Measurements from ENCODE around the gene ALOX12. TPM values are rescaled to one million over a fixed set of nuclear protein-coding genes. Genes with fewer than 3 reads are reported as not detected.
"Not testable (repeated sequence)": the region's sequence is repeated elsewhere in the genome, so short reads cannot be mapped to it uniquely, and the experiment has no call there.

ALOX12 gene, protein sequence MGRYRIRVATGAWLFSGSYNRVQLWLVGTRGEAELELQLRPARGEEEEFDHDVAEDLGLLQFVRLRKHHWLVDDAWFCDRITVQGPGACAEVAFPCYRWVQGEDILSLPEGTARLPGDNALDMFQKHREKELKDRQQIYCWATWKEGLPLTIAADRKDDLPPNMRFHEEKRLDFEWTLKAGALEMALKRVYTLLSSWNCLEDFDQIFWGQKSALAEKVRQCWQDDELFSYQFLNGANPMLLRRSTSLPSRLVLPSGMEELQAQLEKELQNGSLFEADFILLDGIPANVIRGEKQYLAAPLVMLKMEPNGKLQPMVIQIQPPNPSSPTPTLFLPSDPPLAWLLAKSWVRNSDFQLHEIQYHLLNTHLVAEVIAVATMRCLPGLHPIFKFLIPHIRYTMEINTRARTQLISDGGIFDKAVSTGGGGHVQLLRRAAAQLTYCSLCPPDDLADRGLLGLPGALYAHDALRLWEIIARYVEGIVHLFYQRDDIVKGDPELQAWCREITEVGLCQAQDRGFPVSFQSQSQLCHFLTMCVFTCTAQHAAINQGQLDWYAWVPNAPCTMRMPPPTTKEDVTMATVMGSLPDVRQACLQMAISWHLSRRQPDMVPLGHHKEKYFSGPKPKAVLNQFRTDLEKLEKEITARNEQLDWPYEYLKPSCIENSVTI
- not detected for total RNA-seq (ENCODE audit: unreplicated experiment)
- long read RNA-seq, partial matches to known transcripts: 0 of 2 reads
- long read RNA-seq, other reads (novel, unspliced or antisense): 1 of 2 reads

DNA sequence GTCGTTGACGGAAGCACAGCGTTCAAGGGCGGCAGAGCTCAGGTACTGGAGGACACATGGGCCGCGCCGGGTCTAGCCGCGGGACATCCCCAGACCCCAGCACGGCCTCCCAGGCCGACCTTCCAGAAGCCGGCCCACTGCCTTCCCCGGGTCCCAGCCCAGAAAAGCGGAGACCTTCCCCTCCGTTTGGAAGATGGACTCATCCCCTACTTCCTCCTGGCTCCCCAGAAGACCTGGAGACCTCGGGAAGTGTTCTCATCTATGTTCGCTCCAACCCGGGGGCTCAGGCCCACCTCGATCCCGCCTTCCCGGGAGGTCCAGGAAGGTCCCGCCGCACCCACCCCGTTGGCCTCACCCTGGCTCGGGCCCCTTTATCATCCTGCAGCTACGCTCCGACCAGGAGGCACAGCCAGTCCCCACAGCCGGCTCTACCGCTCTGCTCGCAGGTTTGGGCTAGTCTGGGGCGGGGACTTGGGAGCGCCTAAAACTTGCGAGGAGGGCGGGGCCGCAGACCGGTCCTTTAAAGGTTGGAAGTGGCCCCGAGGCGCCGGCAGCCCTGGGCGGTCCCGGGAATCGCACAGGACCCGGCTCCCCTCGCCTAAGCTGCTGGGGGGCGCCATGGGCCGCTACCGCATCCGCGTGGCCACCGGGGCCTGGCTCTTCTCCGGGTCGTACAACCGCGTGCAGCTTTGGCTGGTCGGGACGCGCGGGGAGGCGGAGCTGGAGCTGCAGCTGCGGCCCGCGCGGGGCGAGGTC, at the start of gene ALOX12:
Gene ALOX12 (plus strand): TSS at position 550 of the 756 bp plus-strand sequence. CDS start 69 bp downstream, at position 619.
- Mint-ChIP-seq H3K9me3 (ENCODE audit: unreplicated experiment) (no peaks in the 10 kb centered on the region), H3K36me3 (ENCODE audit: low read depth, unreplicated experiment) (peaks cover 35% of the 10 kb centered on the region), H3K4me3 (ENCODE audit: unreplicated experiment) (peak within 1 kb of the TSS; percentile 74), H3K27me3 (ENCODE audit: unreplicated experiment) (peaks cover 9% of the 10 kb centered on the region), H3K4me1 (ENCODE audit: unreplicated experiment) (peaks cover 11% of the 10 kb centered on the region), H3K27ac (ENCODE audit: unreplicated experiment) (no peak within 1 kb of the TSS)
- TF ChIP-seq, protein P1, sequence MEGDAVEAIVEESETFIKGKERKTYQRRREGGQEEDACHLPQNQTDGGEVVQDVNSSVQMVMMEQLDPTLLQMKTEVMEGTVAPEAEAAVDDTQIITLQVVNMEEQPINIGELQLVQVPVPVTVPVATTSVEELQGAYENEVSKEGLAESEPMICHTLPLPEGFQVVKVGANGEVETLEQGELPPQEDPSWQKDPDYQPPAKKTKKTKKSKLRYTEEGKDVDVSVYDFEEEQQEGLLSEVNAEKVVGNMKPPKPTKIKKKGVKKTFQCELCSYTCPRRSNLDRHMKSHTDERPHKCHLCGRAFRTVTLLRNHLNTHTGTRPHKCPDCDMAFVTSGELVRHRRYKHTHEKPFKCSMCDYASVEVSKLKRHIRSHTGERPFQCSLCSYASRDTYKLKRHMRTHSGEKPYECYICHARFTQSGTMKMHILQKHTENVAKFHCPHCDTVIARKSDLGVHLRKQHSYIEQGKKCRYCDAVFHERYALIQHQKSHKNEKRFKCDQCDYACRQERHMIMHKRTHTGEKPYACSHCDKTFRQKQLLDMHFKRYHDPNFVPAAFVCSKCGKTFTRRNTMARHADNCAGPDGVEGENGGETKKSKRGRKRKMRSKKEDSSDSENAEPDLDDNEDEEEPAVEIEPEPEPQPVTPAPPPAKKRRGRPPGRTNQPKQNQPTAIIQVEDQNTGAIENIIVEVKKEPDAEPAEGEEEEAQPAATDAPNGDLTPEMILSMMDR (IDR thresholded peaks at IDR 0.05; ENCODE audit: unreplicated experiment): no peak
- peak; percentile 46 for DNase-seq (ENCODE audit: low spot score)

DNA sequence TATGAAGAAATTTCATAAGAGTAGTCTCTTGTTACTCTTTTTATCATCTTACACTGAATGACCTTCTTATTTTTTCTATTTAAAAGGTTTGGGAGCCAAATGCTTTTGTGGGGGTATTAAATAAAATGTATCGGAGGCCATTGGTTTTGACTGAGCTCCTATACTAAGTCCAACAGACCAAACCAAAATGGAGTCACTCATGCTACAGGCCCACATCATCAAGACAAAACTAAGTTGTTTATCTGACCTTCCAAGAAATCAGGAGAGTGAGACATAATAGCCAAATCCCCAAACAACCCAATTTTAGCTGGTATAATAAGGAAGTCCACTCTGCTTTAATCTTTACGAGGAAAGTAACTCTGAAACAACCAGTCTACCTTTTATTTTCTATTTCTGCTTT, 48.1 kb upstream of the ALOX12 start:
- no peak for DNase-seq (ENCODE audit: low spot score)
- H3K4me3 Mint-ChIP-seq (ENCODE audit: unreplicated experiment): no peak overlapping the region
- no peaks in the 10 kb centered on the region for H3K9me3 Mint-ChIP-seq (ENCODE audit: unreplicated experiment)
- TF ChIP-seq, protein P1 (IDR thresholded peaks at IDR 0.05; ENCODE audit: unreplicated experiment): no peak
- no peak overlapping the region for H3K27ac Mint-ChIP-seq (ENCODE audit: unreplicated experiment)
- peaks cover under 1% of the 10 kb centered on the region for H3K27me3 Mint-ChIP-seq (ENCODE audit: unreplicated experiment)
- H3K4me1 Mint-ChIP-seq (ENCODE audit: unreplicated experiment): peaks cover 21% of the 10 kb centered on the region
- no peaks in the 10 kb centered on the region for H3K36me3 Mint-ChIP-seq (ENCODE audit: low read depth, unreplicated experiment)

DNA sequence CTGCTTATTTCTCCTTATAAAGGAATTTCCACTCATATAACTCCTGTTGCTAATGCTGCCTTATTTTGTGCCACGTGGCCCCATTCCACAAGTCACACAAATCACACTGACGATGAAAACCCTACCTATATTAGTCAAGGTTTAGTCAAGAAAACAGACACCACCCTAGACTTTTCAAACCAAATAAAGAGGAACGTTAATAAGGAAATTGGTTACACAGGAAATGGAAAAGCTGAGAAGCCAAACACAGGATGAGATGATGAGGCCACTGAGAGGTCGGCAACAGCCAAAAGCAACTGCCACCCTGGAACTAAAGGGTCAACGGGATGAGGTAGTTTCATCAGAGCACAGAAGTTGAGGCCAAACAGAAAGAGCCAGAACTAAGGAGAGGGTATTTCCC, 47.3 kb upstream of the ALOX12 start:
- no peaks in the 10 kb centered on the region for H3K36me3 Mint-ChIP-seq (ENCODE audit: low read depth, unreplicated experiment)
- peaks cover 14% of the 10 kb centered on the region for H3K4me1 Mint-ChIP-seq (ENCODE audit: unreplicated experiment)
- TF ChIP-seq, protein P1 (IDR thresholded peaks at IDR 0.05; ENCODE audit: unreplicated experiment): no peak
- H3K27me3 Mint-ChIP-seq (ENCODE audit: unreplicated experiment): no peaks in the 10 kb centered on the region
- no peaks in the 10 kb centered on the region for H3K9me3 Mint-ChIP-seq (ENCODE audit: unreplicated experiment)
- no peak for DNase-seq (ENCODE audit: low spot score)
- no peak overlapping the region for H3K4me3 Mint-ChIP-seq (ENCODE audit: unreplicated experiment)
- H3K27ac Mint-ChIP-seq (ENCODE audit: unreplicated experiment): peak overlapping the region; percentile 50

DNA sequence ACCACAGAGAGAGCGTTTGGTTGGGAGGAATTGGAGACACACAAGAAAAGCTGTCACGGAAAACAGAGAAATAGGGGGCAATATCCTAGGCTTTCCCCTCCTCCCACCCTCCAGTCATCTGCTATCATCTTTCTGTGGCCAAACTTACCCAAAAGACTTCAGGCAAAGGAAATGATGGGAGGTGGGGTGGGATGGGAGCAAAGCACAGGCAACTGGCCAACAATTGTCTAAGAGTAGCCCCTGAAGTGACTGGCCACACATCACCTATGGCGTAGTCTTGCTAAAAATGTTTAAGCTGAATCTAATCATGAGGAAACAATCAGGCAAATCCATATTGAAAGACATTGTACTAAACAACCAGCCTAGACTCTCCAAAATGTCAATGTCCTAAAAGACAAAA, 46.9 kb upstream of the ALOX12 start:
- H3K9me3 Mint-ChIP-seq (ENCODE audit: unreplicated experiment): no peaks in the 10 kb centered on the region
- H3K4me3 Mint-ChIP-seq (ENCODE audit: unreplicated experiment): no peak overlapping the region
- no peaks in the 10 kb centered on the region for H3K36me3 Mint-ChIP-seq (ENCODE audit: low read depth, unreplicated experiment)
- H3K27me3 Mint-ChIP-seq (ENCODE audit: unreplicated experiment): no peaks in the 10 kb centered on the region
- peak overlapping the region; percentile 50 for H3K27ac Mint-ChIP-seq (ENCODE audit: unreplicated experiment)
- TF ChIP-seq, protein P1 (IDR thresholded peaks at IDR 0.05; ENCODE audit: unreplicated experiment): no peak
- H3K4me1 Mint-ChIP-seq (ENCODE audit: unreplicated experiment): peaks cover 13% of the 10 kb centered on the region
- no peak for DNase-seq (ENCODE audit: low spot score)

DNA sequence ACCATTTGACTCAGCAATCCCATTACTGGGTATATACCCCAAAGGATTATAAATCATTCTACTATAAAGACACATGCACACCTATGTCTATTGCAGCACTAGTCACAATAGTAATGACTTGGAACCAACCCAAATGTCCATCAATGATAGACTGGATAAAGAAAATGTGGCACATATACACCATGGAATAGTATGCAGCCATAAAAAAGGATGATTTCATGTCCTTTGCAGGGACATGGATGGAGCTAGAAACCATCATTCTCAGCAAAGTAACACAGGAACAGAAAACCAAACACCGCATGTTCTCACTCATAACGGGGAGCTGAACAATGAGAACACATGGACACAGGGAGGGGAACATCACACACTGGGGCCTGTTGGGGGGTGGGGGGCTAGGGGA, 44.9 kb upstream of the ALOX12 start:
- H3K4me3 Mint-ChIP-seq (ENCODE audit: unreplicated experiment); H3K27me3 Mint-ChIP-seq (ENCODE audit: unreplicated experiment); H3K36me3 Mint-ChIP-seq (ENCODE audit: low read depth, unreplicated experiment); H3K27ac Mint-ChIP-seq (ENCODE audit: unreplicated experiment); DNase-seq (ENCODE audit: low spot score); H3K9me3 Mint-ChIP-seq (ENCODE audit: unreplicated experiment): not testable (repeated sequence)
- H3K4me1 Mint-ChIP-seq (ENCODE audit: unreplicated experiment): peaks cover 13% of the 10 kb centered on the region
